Tibial nerve (tissue), 4 donors: ENCODE results near the gene TMEM266. TPM values are rescaled to one million over a fixed set of nuclear protein-coding genes. Genes with fewer than 3 reads are reported as not detected.

Source experiments
- DNase-seq, 2 donors: peaks; one replicate each; pipeline ENCODE4 v3.0.0-alpha.2; 2019; ENCODE audit warnings: low spot score in 2 of 2
- H3K27ac ChIP-seq, 4 donors: fragments of 200-600 bp; sonication (generic) in 3 of 4; one replicate each; pipeline ENCODE4 v1.5.1; 2017 to 2019; ENCODE audit warnings: mild to moderate bottlenecking in 1 of 4
- H3K27me3 ChIP-seq, 2 donors: fragments of 200-600 bp; sonication (generic) in 1 of 2; one replicate each; pipeline versions ENCODE4 v1.5.1 to v1.6.0; 2017 to 2019
- H3K36me3 ChIP-seq, 3 donors: fragments of 200-600 bp; sonication (generic); one replicate each; pipeline ENCODE4 v1.5.1; 2018 to 2019
- H3K4me1 ChIP-seq, 4 donors: fragments of 200-600 bp; sonication (generic) in 3 of 4; one replicate each; pipeline ENCODE4 v1.5.1; 2017 to 2019
- H3K4me3 ChIP-seq, 4 donors: fragments of 200-600 bp; sonication (generic) in 3 of 4; one replicate each; pipeline ENCODE4 v1.5.1; 2017 to 2019; ENCODE audit warnings: mild to moderate bottlenecking in 1 of 4, moderate library complexity in 1 of 4
- H3K9me3 ChIP-seq, 4 donors: fragments of 200-600 bp; sonication (generic) in 3 of 4; one replicate each; pipeline ENCODE4 v1.5.1; 2017 to 2019
- EP300 ChIP-seq, 2 donors: sonication (generic); formaldehyde crosslinking; IDR thresholded peaks; one replicate each; pipeline ENCODE4 v1.6.1; 2017; ENCODE audit warnings: antibody characterized with exemption in 2 of 2, mild to moderate bottlenecking in 1 of 2
- POLR2A ChIP-seq, 2 donors: fragments of 450-650 bp; IDR thresholded peaks; one replicate each; pipeline ENCODE4 v1.6.1; 2017; ENCODE audit warnings: antibody characterized with exemption in 2 of 2, mild to moderate bottlenecking in 2 of 2, moderate library complexity in 2 of 2
- WGBS, 2 donors: methylation state at CpG; one replicate each; pipeline ENCODE4 v1.1.5; 2018; 5-methylcytosine and 5-hydroxymethylcytosine counted together
- total RNA-seq, 4 donors: library from RNA; depleted of rRNA; stranded (reverse); fragments of >200 nt; gene quantifications; one replicate each; pipeline ENCODE4 v1.1.0, GENCODE V29; 2016
- TF ChIP-seq, protein P1 (sequence below), 5 experiments: fragments of 200-600 bp in 3 of 5; fragments of 450-650 bp in 2 of 5; sonication (generic) in 3 of 5; IDR thresholded peaks; one replicate each; pipeline ENCODE4 v1.5.1; 2016 to 2019; ENCODE audit warnings: antibody characterized with exemption in 5 of 5, mild to moderate bottlenecking in 3 of 5, moderate library complexity in 2 of 5

TMEM266 gene
- total RNA-seq, 4 donors from 2014 or later, result 0.30 to 0.42 TPM; not detected in 2

GRCh38 chr15:76201536-76202255 is 141.9 kb downstream of the TMEM266 start:
- Histone ChIP-seq H3K4me1 (peaks cover 0 to 18% (median under 1%) of the 10 kb centered on the region in 4 donors), H3K36me3 (peaks cover 0 to 34% (median 0%) of the 10 kb centered on the region in 3 donors), H3K9me3 (no peaks in the 10 kb centered on the region), H3K27ac (no peak overlapping the region), H3K27me3 (no peaks in the 10 kb centered on the region), H3K4me3 (no peak overlapping the region)
- no peak for DNase-seq
- WGBS, 2 donors, result 90 to 93% methylated on average over 5 to 6 of the region's 6 CpGs
- TF ChIP-seq, protein P1, sequence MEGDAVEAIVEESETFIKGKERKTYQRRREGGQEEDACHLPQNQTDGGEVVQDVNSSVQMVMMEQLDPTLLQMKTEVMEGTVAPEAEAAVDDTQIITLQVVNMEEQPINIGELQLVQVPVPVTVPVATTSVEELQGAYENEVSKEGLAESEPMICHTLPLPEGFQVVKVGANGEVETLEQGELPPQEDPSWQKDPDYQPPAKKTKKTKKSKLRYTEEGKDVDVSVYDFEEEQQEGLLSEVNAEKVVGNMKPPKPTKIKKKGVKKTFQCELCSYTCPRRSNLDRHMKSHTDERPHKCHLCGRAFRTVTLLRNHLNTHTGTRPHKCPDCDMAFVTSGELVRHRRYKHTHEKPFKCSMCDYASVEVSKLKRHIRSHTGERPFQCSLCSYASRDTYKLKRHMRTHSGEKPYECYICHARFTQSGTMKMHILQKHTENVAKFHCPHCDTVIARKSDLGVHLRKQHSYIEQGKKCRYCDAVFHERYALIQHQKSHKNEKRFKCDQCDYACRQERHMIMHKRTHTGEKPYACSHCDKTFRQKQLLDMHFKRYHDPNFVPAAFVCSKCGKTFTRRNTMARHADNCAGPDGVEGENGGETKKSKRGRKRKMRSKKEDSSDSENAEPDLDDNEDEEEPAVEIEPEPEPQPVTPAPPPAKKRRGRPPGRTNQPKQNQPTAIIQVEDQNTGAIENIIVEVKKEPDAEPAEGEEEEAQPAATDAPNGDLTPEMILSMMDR (IDR thresholded peaks at IDR 0.05), result no peak
- TF ChIP-seq POLR2A (IDR thresholded peaks at IDR 0.05) (no peak), EP300 (IDR thresholded peaks at IDR 0.05) (no peak)

DNA sequence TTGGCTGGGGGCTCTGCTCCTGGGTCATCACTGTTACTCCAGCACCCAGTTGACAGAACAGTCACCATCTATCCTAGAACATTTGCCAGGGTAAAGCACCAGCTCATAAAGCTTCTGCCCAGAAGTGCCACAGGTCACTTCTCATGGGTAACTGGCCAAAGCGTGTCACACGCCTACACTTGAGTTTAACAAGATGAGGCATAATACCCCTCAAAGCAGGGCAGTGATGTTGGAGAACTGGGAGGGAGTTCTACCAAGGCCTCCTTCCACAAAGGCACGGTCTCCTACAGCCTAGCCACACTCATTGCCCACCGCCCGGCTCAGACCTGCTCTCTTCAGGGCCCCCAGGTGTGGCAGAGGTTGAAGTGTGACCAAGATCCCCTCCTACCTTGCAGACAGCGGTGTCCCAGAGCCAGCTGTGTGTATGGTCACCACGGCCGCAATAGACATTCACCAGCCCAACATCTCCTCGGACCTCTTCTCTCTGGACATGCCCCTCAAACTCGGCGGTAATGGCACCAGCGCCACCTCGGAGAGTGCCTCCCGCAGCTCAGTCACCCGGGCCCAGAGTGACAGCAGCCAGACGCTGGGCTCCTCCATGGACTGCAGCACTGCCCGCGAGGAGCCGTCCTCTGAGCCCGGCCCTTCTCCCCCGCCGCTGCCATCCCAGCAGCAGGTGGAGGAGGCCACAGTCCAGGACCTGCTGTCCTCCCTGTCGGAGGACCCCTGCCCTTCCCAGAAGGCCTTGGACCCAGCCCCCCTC is 143.7 kb downstream of the TMEM266 start:
- Histone ChIP-seq H3K27ac (no peak overlapping the region), H3K4me1 (peaks cover 0 to 13% (median 0%) of the 10 kb centered on the region in 4 donors), H3K36me3 (peaks cover 0 to 42% (median 0%) of the 10 kb centered on the region in 3 donors), H3K4me3 (no peak overlapping the region), H3K27me3 (no peaks in the 10 kb centered on the region), H3K9me3 (no peaks in the 10 kb centered on the region)
- TF ChIP-seq, protein P1 (IDR thresholded peaks at IDR 0.05), result no peak
- TF ChIP-seq EP300 (IDR thresholded peaks at IDR 0.05) (no peak), POLR2A (IDR thresholded peaks at IDR 0.05) (no peak)
- 92 to 95% methylated on average over 8 to 17 of the region's 23 CpGs for WGBS, 2 donors
- no peak for DNase-seq

DNA sequence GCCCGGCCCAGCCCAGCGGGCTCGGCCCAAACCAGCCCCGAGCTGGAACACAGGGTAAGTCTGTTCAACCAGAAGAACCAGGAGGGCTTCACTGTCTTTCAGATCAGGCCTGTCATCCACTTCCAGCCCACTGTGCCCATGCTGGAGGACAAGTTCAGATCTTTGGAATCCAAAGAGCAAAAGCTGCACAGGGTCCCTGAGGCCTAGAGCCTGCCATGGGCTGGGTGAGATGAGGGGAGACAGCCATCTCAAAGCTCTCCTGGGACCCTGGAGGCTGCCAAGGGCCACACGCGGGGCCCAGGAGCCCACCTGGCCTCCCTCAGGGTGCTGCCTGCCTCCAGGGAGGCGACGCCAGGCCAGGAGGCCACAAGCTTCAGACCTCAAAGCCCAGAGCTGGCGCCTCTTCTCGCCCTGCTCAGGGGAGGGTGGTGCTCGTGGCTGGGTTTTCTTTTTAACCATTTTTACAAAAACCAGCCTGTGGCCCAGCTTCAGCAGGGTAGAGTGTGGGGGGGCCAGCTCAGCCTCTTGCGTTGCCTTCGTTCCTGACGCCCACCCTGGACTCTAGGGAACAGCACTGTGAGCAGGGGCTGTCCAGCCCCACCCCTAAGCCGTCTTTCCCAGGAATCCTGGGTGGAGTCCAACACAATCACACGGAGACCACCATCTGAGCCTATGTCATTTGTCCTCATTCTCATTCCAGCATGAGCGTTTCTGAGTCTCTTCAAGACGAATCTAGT is 144.5 kb downstream of the TMEM266 start:
- WGBS, 2 donors, result 55 to 58% methylated on average over 9 to 12 of the region's 18 CpGs
- Histone ChIP-seq H3K4me1 (peaks cover 0 to 13% (median 0%) of the 10 kb centered on the region in 4 donors), H3K36me3 (peaks cover 0 to 50% (median 0%) of the 10 kb centered on the region in 3 donors), H3K27ac (no peak overlapping the region), H3K9me3 (no peaks in the 10 kb centered on the region), H3K27me3 (no peaks in the 10 kb centered on the region), H3K4me3 (no peak overlapping the region)
- DNase-seq, result no peak
- TF ChIP-seq, protein P1 (IDR thresholded peaks at IDR 0.05), result no peak
- no peak for TF ChIP-seq EP300 (IDR thresholded peaks at IDR 0.05)
- TF ChIP-seq POLR2A (IDR thresholded peaks at IDR 0.05), result no peak

DNA sequence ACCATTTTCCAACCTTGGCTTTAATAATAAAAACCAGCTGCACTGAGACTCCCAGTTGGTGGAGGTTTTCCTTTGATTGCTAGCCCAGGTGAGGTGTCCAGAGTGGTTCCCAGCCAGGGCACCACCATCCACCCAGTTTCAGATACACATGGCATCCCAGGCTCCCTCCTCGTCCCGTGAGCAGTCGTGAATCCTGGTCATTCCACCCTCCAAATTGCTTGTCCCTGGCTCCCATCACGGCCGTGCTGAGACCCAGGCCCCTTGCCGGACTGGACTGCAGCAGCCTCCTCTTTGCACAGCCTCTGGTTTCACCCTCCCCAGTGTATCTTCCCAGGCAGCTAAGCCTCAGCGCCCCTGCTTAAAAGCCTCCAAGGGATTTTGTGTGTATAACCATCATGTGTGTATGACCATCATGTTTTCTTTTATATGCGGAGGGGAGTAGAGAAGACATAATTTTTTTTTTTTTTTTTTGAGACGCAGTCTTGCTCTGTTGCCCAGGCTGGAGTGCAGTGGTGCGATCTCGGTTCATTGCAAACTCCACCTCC is 145.2 kb downstream of the TMEM266 start:
- no peak for DNase-seq
- WGBS, 2 donors, result 81 to 83% methylated on average over 11 of the region's 11 CpGs

More for the DNA sequence above, 145.2 kb downstream of the TMEM266 start:
- peaks cover 0 to 53% (median 0%) of the 10 kb centered on the region in 3 donors for H3K36me3 ChIP-seq
- TF ChIP-seq POLR2A (IDR thresholded peaks at IDR 0.05) (no peak), EP300 (IDR thresholded peaks at IDR 0.05) (no peak)
- TF ChIP-seq, protein P1 (IDR thresholded peaks at IDR 0.05), result no peak
- peaks cover 0 to 13% (median 0%) of the 10 kb centered on the region in 4 donors for H3K4me1 ChIP-seq
- H3K4me3 ChIP-seq, result no peak overlapping the region
- H3K27ac ChIP-seq, result no peak overlapping the region
- no peaks in the 10 kb centered on the region for H3K27me3 ChIP-seq
- H3K9me3 ChIP-seq, result no peaks in the 10 kb centered on the region
